ENCODE results near the gene ZNG1B. TPM values are rescaled to one million over a fixed set of nuclear protein-coding genes. Genes with fewer than 3 reads are reported as not detected.
A peak's percentile ranks its signal among the peaks of the same experiment; 100 is the strongest.
"Not testable (repeated sequence)": the region's sequence is repeated elsewhere in the genome, so short reads cannot be mapped to it uniquely, and the experiment has no call there.

The ZNG1B gene
- total RNA-seq, 3 donors from 2014 or later (not counting 1 experiment from before 2014, with no cell fraction given), result 19.1 to 26.7 (median 19.3) TPM

GRCh38 chr2:113532991-113533390 lies 95.5 kb downstream of the ZNG1B start:
- H3K36me3 ChIP-seq (ENCODE audit: control insufficient read depth, insufficient read depth, low read length); DNase-seq; H3K27me3 Mint-ChIP-seq (ENCODE audit: low read depth in 2 of 2); H3K27ac ChIP-seq (ENCODE audit: low read length); H3K4me3 Mint-ChIP-seq; H3K36me3 Mint-ChIP-seq; H3K4me3 ChIP-seq (ENCODE audit: low read length); H3K4me1 ChIP-seq (ENCODE audit: control insufficient read depth, insufficient read depth, low read length); H3K9me3 Mint-ChIP-seq; intact Hi-C loops (cut with micrococcal nuclease); H3K4me1 Mint-ChIP-seq; H3K27ac Mint-ChIP-seq; H3K27me3 ChIP-seq (ENCODE audit: control insufficient read depth, insufficient read depth, low read length); H3K9me3 ChIP-seq (ENCODE audit: control insufficient read depth, insufficient read depth, low read length); ATAC-seq: not testable (repeated sequence)
- no CpG with 5 or more reads among the region's 4 CpGs for WGBS (ENCODE audit: insufficient coverage)

- H3K36me3 Mint-ChIP-seq; H3K27ac Mint-ChIP-seq; H3K9me3 Mint-ChIP-seq; ATAC-seq; H3K36me3 ChIP-seq (ENCODE audit: control insufficient read depth, insufficient read depth, low read length); H3K4me3 ChIP-seq (ENCODE audit: low read length); DNase-seq; H3K9me3 ChIP-seq (ENCODE audit: control insufficient read depth, insufficient read depth, low read length); intact Hi-C loops (cut with micrococcal nuclease); H3K27me3 ChIP-seq (ENCODE audit: control insufficient read depth, insufficient read depth, low read length); H3K4me1 ChIP-seq (ENCODE audit: control insufficient read depth, insufficient read depth, low read length); H3K27ac ChIP-seq (ENCODE audit: low read length); H3K4me1 Mint-ChIP-seq; H3K4me3 Mint-ChIP-seq: not testable (repeated sequence)
- peaks cover 0 to 10% of the 10 kb centered on the region in 2 donors for H3K27me3 Mint-ChIP-seq (ENCODE audit: low read depth in 2 of 2)
- WGBS (ENCODE audit: insufficient coverage), result 95% methylated on average over 4 of the region's 6 CpGs
Measured at GRCh38 chr2:113536573-113536972, 99.1 kb downstream of the ZNG1B start.

- H3K4me1 Mint-ChIP-seq; H3K36me3 Mint-ChIP-seq; H3K27me3 ChIP-seq (ENCODE audit: control insufficient read depth, insufficient read depth, low read length); H3K9me3 ChIP-seq (ENCODE audit: control insufficient read depth, insufficient read depth, low read length); H3K4me3 ChIP-seq (ENCODE audit: low read length); H3K9me3 Mint-ChIP-seq; H3K27ac Mint-ChIP-seq; DNase-seq; H3K4me1 ChIP-seq (ENCODE audit: control insufficient read depth, insufficient read depth, low read length); H3K27ac ChIP-seq (ENCODE audit: low read length); intact Hi-C loops (cut with micrococcal nuclease); H3K36me3 ChIP-seq (ENCODE audit: control insufficient read depth, insufficient read depth, low read length): not testable (repeated sequence)
- H3K27me3 Mint-ChIP-seq (ENCODE audit: low read depth in 2 of 2), result peaks cover 0 to 12% of the 10 kb centered on the region in 2 donors
- no CpG with 5 or more reads among the region's 5 CpGs for WGBS (ENCODE audit: insufficient coverage)
- peak in 2 of 3 donors; percentile 11 to 31 for ATAC-seq
- peak overlapping the region; percentile 79 for H3K4me3 Mint-ChIP-seq
Measured at GRCh38 chr2:113540834-113541203, 103.3 kb downstream of the ZNG1B start.

GRCh38 chr2:113541204-113541975 lies 103.9 kb downstream of the ZNG1B start:
- WGBS (ENCODE audit: insufficient coverage), result under 1% methylated on average over 64 of the region's 71 CpGs
- H3K27me3 ChIP-seq (ENCODE audit: control insufficient read depth, insufficient read depth, low read length); H3K4me1 Mint-ChIP-seq; H3K9me3 Mint-ChIP-seq; H3K27ac ChIP-seq (ENCODE audit: low read length); H3K36me3 Mint-ChIP-seq; H3K9me3 ChIP-seq (ENCODE audit: control insufficient read depth, insufficient read depth, low read length); H3K4me1 ChIP-seq (ENCODE audit: control insufficient read depth, insufficient read depth, low read length); H3K27ac Mint-ChIP-seq; H3K36me3 ChIP-seq (ENCODE audit: control insufficient read depth, insufficient read depth, low read length); intact Hi-C loops (cut with micrococcal nuclease); H3K4me3 ChIP-seq (ENCODE audit: low read length): not testable (repeated sequence)
- DNase-seq (peak; percentile 16 to 29), ATAC-seq (peak; percentile 53 to 72 (median 65))
- peaks cover 0 to 12% of the 10 kb centered on the region in 2 donors for H3K27me3 Mint-ChIP-seq (ENCODE audit: low read depth in 2 of 2)
- H3K4me3 Mint-ChIP-seq, result peak overlapping the region; percentile 79

- H3K4me1 Mint-ChIP-seq; H3K9me3 ChIP-seq (ENCODE audit: control insufficient read depth, insufficient read depth, low read length); H3K27ac Mint-ChIP-seq; H3K4me1 ChIP-seq (ENCODE audit: control insufficient read depth, insufficient read depth, low read length); H3K27ac ChIP-seq (ENCODE audit: low read length); H3K4me3 ChIP-seq (ENCODE audit: low read length); H3K36me3 Mint-ChIP-seq; intact Hi-C loops (cut with micrococcal nuclease); H3K9me3 Mint-ChIP-seq; H3K36me3 ChIP-seq (ENCODE audit: control insufficient read depth, insufficient read depth, low read length); H3K27me3 ChIP-seq (ENCODE audit: control insufficient read depth, insufficient read depth, low read length): not testable (repeated sequence)
- WGBS (ENCODE audit: insufficient coverage), result 2% methylated on average over 60 of the region's 64 CpGs
- ATAC-seq (peak in 2 of 3 donors; percentile 24 to 53), DNase-seq (peak in 1 of 2 donors; percentile 3)
- peak overlapping the region; percentile 90 for H3K4me3 Mint-ChIP-seq
- H3K27me3 Mint-ChIP-seq (ENCODE audit: low read depth in 2 of 2), result peaks cover 0 to 12% of the 10 kb centered on the region in 2 donors
Measured at GRCh38 chr2:113541976-113542485, 104.5 kb downstream of the ZNG1B start.

- H3K27me3 Mint-ChIP-seq (ENCODE audit: low read depth in 2 of 2), result peaks cover 0 to 12% of the 10 kb centered on the region in 2 donors
- DNase-seq; H3K27ac Mint-ChIP-seq; H3K36me3 Mint-ChIP-seq; H3K36me3 ChIP-seq (ENCODE audit: control insufficient read depth, insufficient read depth, low read length); H3K4me3 ChIP-seq (ENCODE audit: low read length); H3K27me3 ChIP-seq (ENCODE audit: control insufficient read depth, insufficient read depth, low read length); ATAC-seq; intact Hi-C loops (cut with micrococcal nuclease); H3K9me3 ChIP-seq (ENCODE audit: control insufficient read depth, insufficient read depth, low read length); H3K4me1 Mint-ChIP-seq; H3K4me1 ChIP-seq (ENCODE audit: control insufficient read depth, insufficient read depth, low read length); H3K27ac ChIP-seq (ENCODE audit: low read length); H3K9me3 Mint-ChIP-seq: not testable (repeated sequence)
- no CpG with 5 or more reads among the region's 9 CpGs for WGBS (ENCODE audit: insufficient coverage)
- peak overlapping the region; percentile 90 for H3K4me3 Mint-ChIP-seq
Measured at GRCh38 chr2:113542529-113542928, 105.0 kb downstream of the ZNG1B start.

Other genes starting within 250 kb of the ZNG1B start
- gene PAX8, start 158.8 kb upstream of the ZNG1B start, total RNA-seq, result 1 to 10 TPM in 1 of 3 donors, under 1 TPM in 2; 0.57 to 1.2 (median 0.65) TPM
- gene FOXD4L1, start 61.0 kb downstream of the ZNG1B start, total RNA-seq, result not detected
- 10 to 100 TPM; 16.7 to 23.5 (median 22.5) TPM for gene RABL2A, start 189.6 kb downstream of the ZNG1B start, total RNA-seq